Activated CD8-positive, alpha-beta T cell treated with anti-CD3 and anti-CD28 coated beads for 36 hours (primary cell): ENCODE data around the gene CPA1. TPM values are rescaled to one million over a fixed set of nuclear protein-coding genes. Genes with fewer than 3 reads are reported as not detected.

Experiments used
- ATAC-seq: fragments of 200-7000 bp; cut with Tn5 transposase; one replicate; pipeline ENCODE4 v1.10.0; 2021; ENCODE audit warnings: mild to moderate bottlenecking, moderate library complexity
- CTCF ChIA-PET: fragments of 350-600 bp; sonication (Branson Sonifier 250); formaldehyde crosslinking; loops from one replicate; lab custom pipeline; 2021; ENCODE audit warnings: antibody characterized with exemption; lab: Charles Lee
- POLR2A ChIA-PET: fragments of 350-600 bp; sonication (Branson Sonifier 250); formaldehyde crosslinking; loops from one replicate; lab custom pipeline; 2021; ENCODE audit warnings: antibody characterized with exemption; lab: Charles Lee
- DNase-seq: peaks from one replicate; pipeline ENCODE4 v3.0.0-alpha.2; 2020
- H3K27ac Mint-ChIP-seq: one replicate; pipeline ENCODE4 v1.8.0; 2021; ENCODE audit warnings: mild to moderate bottlenecking, mixed read lengths
- H3K27me3 Mint-ChIP-seq: one replicate; pipeline ENCODE4 v1.8.0; 2021; ENCODE audit warnings: mixed read lengths
- H3K36me3 Mint-ChIP-seq: one replicate; pipeline ENCODE4 v1.8.0; 2021; ENCODE audit warnings: low read depth, mixed read lengths
- H3K4me1 Mint-ChIP-seq: one replicate; pipeline ENCODE4 v1.8.0; 2021; ENCODE audit warnings: low read depth, mixed read lengths
- H3K4me3 Mint-ChIP-seq: one replicate; pipeline ENCODE4 v1.8.0; 2021; ENCODE audit warnings: mild to moderate bottlenecking, moderate library complexity, mixed read lengths
- H3K9me3 Mint-ChIP-seq: one replicate; pipeline ENCODE4 v1.8.0; 2021; ENCODE audit warnings: mixed read lengths
- intact Hi-C: fragments of 100-400 bp; cut with micrococcal nuclease; formaldehyde crosslinking; loops from one replicate; pipeline ENCODE4 v1.10.0; 2022
- total RNA-seq, 2 experiments: library from RNA; stranded (reverse); gene quantifications; one replicate each; pipeline ENCODE4 v1.2.3, GENCODE V29; 2021
- TF ChIP-seq, protein P1 (sequence below): fragments of 200-600 bp; IDR thresholded peaks from one replicate; pipeline ENCODE4 v1.8.0; 2022; ENCODE audit warnings: antibody characterized with exemption, mild to moderate bottlenecking

CPA1 gene
- total RNA-seq, 2 experiments from 2014 or later = not detected

DNA sequence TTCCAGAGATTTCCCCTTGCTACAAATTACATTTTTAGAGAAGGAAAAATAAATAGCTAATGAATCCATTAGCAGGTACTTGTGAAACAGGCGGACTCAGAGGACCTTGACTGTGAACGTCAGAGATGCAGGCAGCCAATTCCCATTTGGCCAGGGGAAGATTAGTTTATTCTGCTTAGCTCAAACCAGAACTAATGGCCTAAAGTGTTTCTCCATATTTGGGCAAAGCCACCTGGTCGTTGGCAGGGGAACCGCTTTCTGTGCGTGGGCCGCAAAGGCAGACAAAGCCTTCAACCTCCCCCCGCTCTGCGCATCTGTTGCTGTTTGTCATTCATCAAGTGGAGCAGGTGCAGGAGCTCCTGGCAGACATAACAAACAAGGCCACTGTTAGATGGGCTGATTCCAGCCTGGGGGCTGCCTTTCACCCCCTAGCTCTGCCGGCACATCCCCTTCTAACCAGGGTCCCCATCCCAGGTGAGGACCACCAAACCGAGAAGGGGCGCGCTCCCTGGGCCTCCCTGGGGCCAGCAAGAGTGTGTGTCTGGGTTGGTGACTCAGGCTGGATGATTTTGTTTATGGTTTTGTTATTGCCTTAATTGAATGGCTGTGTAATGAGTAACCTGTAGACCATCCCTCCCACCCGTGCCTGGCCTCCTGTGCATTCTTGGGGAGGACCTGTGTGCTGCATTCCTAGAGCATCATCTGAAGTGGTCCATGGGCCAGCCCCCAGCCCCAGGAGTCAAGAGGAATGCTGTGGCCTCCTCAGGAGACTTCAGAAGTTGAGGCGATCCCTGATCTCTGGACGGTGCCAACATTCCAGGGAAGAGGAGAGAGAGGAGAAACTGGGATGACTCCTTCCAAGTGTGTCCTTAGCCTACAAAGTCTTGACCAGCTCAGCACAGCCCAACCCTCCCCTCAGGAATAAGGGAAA lies 14.5 kb upstream of the CPA1 start:
- intact Hi-C loops = no loop called here
- H3K4me1 Mint-ChIP-seq = peaks cover 28% of the 10 kb centered on the region
- peak; percentile 43 for ATAC-seq
- H3K36me3 Mint-ChIP-seq = no peaks in the 10 kb centered on the region
- H3K9me3 Mint-ChIP-seq = peaks cover 3% of the 10 kb centered on the region
- TF ChIP-seq, protein P1, sequence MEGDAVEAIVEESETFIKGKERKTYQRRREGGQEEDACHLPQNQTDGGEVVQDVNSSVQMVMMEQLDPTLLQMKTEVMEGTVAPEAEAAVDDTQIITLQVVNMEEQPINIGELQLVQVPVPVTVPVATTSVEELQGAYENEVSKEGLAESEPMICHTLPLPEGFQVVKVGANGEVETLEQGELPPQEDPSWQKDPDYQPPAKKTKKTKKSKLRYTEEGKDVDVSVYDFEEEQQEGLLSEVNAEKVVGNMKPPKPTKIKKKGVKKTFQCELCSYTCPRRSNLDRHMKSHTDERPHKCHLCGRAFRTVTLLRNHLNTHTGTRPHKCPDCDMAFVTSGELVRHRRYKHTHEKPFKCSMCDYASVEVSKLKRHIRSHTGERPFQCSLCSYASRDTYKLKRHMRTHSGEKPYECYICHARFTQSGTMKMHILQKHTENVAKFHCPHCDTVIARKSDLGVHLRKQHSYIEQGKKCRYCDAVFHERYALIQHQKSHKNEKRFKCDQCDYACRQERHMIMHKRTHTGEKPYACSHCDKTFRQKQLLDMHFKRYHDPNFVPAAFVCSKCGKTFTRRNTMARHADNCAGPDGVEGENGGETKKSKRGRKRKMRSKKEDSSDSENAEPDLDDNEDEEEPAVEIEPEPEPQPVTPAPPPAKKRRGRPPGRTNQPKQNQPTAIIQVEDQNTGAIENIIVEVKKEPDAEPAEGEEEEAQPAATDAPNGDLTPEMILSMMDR = no peak
- H3K27me3 Mint-ChIP-seq = no peaks in the 10 kb centered on the region
- H3K27ac Mint-ChIP-seq = peak overlapping the region; percentile 22
- H3K4me3 Mint-ChIP-seq = no peak overlapping the region
- peak; percentile 74 for DNase-seq
- ChIA-PET CTCF (no interaction called here), POLR2A (no interaction called here)

- peaks cover 3% of the 10 kb centered on the region for H3K9me3 Mint-ChIP-seq
- intact Hi-C loops = no loop called here
- H3K27me3 Mint-ChIP-seq = no peaks in the 10 kb centered on the region
- peaks cover 28% of the 10 kb centered on the region for H3K4me1 Mint-ChIP-seq
- no peaks in the 10 kb centered on the region for H3K36me3 Mint-ChIP-seq
- ATAC-seq = no peak
- H3K4me3 Mint-ChIP-seq = no peak overlapping the region
- CTCF ChIA-PET = no interaction called here
- TF ChIP-seq, protein P1 = no peak
- POLR2A ChIA-PET = no interaction called here
- no peak for DNase-seq
- peak overlapping the region; percentile 57 for H3K27ac Mint-ChIP-seq
These were observed 13.7 kb upstream of the CPA1 start for GRCh38 chr7:130366564-130366963.

GRCh38 chr7:130367088-130367755 lies 13.1 kb upstream of the CPA1 start:
- Mint-ChIP-seq H3K27ac (peak overlapping the region; percentile 57), H3K9me3 (peaks cover 3% of the 10 kb centered on the region), H3K36me3 (no peaks in the 10 kb centered on the region), H3K27me3 (no peaks in the 10 kb centered on the region), H3K4me3 (peak overlapping the region; percentile 35), H3K4me1 (peaks cover 28% of the 10 kb centered on the region)
- CTCF ChIA-PET = no interaction called here
- DNase-seq (peak; percentile 42), ATAC-seq (peak; percentile 37)
- intact Hi-C loops = no loop called here
- TF ChIP-seq, protein P1 = no peak
- POLR2A ChIA-PET = interaction anchor here (0.6 to 1.3 kb wide), 3 partner anchors 73 to 139 kb away, joined by 3 read pairs; partner anchors contain the start of gene CEP41

GRCh38 chr7:130367836-130368746 lies 12.2 kb upstream of the CPA1 start:
- TF ChIP-seq, protein P1 = no peak
- Mint-ChIP-seq H3K27me3 (no peaks in the 10 kb centered on the region), H3K9me3 (peaks cover 3% of the 10 kb centered on the region), H3K36me3 (no peaks in the 10 kb centered on the region), H3K4me1 (peaks cover 28% of the 10 kb centered on the region), H3K27ac (no peak overlapping the region), H3K4me3 (no peak overlapping the region)
- ChIA-PET CTCF (interaction anchor here (1.0 kb wide), 1 partner anchor 74 kb away, joined by 3 read pairs; no protein-coding TSS in a partner anchor), POLR2A (interaction anchor here (0.7 to 1.3 kb wide), 4 partner anchors 23 to 74 kb away, joined by 3 read pairs; partner anchors contain the start of genes CEP41 and CPA5)
- intact Hi-C loops = no loop called here
- DNase-seq (no peak), ATAC-seq (no peak)
